Ovary (tissue), 3 donors: ENCODE data around the gene GOLGA5.

Experiments
- EP300 ChIP-seq: sonication (generic); formaldehyde crosslinking; IDR thresholded peaks from one replicate; pipeline ENCODE4 v1.6.1; 2017; ENCODE audit warnings: antibody characterized with exemption
- POLR2A ChIP-seq: fragments of 450-650 bp; IDR thresholded peaks from one replicate; pipeline ENCODE4 v1.6.1; 2017; ENCODE audit warnings: antibody characterized with exemption, mild to moderate bottlenecking, moderate library complexity
- TF ChIP-seq, protein P1 (sequence below), 3 donors: fragments of 450-650 bp in 2 of 3; fragments of 200-600 bp in 1 of 3; IDR thresholded peaks; one replicate each; pipeline versions ENCODE4 v1.5.1 to v1.8.0; 2016 to 2022; ENCODE audit warnings: antibody characterized with exemption in 3 of 3, mild to moderate bottlenecking in 1 of 3
- donor health status: DM: no; HTN: no; CAD: no.

DNA sequence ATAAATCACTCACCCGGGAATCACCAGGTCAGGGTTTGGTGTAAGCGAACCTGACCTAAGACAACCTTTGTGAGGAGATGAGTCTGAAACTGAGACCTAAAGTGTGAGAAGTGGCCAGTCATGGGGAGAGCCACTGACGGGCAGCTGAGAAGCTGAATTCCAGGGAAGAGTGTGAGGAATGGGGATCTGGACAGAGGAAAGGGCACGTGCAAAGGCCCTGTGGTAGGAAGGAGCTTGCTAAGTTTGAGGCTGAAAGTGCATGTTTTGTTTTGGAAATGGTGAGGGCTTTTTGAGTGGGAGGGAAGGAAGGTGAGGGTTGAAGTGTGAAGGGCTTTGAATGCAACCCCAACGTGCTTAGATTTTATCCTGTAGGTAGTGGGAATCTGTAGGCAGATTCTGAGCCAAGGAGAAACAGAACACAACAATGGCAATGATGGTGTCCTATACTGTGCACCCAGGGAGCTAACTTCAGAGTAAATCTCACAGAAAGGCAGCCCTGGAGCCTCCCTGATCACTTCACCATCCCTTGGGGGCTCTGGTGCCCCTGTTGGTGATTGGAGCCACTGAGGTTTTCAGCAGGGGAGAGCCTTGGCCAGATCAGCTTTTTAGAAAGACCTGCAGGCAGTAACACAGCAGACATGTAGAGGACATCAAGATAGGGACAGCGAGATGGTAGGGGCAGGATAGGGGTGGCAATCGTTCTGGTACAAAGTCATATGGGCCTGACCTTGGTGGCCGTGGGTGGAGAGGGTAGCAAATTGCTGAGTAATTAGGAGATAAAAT is 91.4 kb downstream of the GOLGA5 start:
- no peak for TF ChIP-seq POLR2A
- no peak for TF ChIP-seq EP300
- TF ChIP-seq, protein P1, sequence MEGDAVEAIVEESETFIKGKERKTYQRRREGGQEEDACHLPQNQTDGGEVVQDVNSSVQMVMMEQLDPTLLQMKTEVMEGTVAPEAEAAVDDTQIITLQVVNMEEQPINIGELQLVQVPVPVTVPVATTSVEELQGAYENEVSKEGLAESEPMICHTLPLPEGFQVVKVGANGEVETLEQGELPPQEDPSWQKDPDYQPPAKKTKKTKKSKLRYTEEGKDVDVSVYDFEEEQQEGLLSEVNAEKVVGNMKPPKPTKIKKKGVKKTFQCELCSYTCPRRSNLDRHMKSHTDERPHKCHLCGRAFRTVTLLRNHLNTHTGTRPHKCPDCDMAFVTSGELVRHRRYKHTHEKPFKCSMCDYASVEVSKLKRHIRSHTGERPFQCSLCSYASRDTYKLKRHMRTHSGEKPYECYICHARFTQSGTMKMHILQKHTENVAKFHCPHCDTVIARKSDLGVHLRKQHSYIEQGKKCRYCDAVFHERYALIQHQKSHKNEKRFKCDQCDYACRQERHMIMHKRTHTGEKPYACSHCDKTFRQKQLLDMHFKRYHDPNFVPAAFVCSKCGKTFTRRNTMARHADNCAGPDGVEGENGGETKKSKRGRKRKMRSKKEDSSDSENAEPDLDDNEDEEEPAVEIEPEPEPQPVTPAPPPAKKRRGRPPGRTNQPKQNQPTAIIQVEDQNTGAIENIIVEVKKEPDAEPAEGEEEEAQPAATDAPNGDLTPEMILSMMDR (IDR thresholded peaks at IDR 0.05), result no peak
